Fibroblast of skin of back (primary cell): ENCODE measurements around the gene KCNMA1.

Experiments
- DNase-seq: peaks from one replicate; pipeline ENCODE4 v3.0.0-alpha.2; 2013

KCNMA1 gene

DNA sequence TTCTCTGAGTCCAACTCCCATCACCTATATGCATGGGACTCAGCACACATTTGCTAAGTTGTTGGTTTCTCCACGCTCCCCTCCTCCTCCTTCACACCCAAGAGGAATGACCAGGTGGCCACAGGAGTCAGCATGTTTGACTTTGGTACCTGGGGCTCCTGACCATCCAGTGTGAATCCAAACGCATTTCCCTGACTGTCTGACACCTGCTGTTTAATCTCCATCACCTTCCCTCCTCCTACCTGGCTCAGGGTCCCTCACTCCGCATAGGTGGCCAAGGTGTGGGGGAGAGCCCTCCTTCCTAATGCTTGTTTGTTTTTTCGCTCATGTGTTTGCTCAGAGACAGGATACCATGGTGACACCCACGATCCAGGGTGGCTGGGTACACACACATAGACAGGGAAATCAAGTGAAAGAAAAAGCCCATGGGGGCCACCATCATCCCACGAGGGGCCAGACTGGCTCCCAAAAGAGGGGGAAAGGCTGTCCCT, 194.9 kb downstream of the KCNMA1 start:
- no peak for DNase-seq

DNA sequence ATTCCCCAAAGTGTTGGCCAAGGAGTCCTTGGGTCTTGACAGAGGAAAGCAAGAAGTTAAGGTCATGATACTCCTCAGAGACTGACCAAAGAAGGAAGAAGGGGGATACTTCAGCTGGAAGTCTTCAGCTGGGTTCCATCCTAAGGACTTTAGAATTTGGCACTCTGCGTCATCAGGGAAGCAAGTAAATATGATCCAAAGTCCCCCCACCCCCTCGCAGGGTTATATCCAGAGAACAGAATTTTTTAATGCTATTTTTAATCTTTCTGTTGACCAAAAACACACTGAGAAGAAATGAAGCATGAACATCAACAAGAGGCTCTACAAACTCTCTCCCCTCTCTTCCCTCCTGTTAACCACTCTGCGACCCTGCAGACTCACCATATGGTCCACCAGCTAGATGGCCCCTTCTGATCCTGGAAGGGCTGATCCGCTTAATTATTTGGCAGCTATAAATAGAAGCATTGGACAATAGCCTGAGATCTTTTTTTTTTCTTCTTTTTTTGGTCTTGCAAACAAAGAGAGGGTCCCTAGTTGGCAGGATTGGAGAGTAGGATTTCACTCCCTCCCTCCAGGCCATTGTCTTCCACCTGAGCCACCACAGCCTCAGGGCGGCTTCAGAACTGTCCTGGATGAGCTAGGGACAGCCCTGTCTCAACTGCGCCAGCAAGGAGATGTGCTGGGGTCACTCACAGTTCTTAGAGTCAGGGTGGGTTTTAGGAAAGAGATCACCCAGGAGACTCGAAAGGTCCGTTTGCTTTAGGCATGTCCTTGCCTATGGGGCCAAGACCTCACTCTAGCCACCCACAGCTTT, 196.0 kb downstream of the KCNMA1 start:
- no peak for DNase-seq

DNA sequence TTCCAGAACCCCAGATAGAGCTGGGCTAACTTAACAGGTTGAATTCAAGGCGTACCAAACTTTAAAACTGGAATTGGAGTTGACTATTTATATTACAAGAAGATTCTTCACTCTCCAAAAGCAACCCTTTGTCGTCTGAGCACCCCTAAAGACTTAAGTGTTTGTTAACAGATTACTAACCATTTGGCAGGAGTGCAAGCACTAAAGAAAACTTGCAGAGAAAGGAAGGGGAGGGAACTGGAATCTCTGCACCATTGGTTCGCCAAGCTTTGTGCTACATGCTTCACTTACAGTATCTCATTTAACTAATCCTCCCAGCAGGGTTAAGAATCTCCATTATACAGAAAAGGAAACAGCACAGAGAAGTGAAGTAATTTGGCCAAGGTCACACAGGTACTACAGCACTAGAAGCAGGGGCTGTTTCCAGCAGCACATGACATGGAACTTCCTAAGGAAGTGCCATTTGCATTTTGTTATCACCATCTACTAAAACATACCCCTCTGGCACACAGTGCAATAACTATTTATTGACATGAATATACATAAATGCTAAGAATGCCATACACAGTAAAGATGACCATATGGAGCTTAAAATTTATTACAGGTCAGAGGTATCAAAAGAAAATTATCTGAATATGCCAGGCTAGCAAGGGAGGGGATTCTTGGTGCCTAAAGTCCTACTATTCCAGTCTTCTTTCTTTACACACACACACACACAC, 201.2 kb downstream of the KCNMA1 start:
- no peak for DNase-seq

DNA sequence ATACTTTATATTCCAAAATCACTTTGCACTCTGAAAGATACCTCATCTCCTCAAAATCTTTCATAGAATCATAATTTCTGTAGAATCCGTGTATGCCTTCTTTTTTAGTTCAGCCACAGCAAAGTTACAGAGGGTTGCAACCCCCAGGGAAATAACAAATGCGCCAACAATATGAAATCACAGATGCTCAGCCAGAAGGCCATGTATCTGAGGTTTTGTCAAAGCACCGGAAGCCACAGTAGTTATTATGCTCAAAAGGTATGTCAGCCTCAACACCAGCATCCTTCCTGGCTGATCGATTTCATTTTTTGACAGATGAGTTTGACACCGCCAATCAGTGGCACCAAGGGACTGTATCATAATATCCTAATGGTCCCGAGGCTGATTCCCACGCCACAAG, 204.1 kb downstream of the KCNMA1 start:
- no peak for DNase-seq

DNA sequence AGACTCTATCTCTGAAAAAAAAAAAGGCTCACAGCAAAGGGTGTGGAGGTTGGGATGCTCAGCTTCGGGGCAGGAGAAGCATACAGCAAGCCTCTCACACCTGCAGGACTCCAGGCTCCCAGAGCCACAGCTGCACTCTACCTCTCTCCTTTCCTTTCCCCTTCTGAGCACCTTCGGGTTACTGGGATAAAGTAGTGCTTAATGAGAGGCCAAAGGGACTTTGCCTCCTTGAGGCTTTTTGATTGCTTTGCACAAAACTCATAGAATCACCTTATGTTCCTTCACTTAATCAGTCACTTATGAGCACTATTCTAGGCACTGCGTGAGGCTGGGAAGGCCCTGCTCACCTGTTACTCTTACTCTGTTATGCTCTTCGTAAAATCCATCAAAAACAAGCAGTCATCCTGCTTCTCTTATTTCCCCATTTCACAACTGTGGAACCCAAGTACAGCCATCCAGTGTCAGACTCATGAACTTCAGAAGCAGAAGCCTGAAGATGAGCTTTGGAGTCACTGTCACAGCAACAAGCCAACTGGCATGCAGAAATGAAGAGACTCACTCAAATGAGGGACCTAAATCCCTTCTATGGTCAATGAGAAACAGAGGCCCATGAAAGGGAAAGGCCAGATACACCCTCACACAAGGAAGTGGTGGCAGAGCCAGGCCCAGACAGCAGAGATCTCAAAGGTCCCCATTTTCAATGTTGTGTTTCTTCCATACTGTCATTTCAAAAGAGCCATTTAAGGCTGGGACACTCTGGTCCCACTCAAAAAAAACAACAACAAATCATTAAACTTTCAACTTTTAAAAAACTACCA, 205.4 kb downstream of the KCNMA1 start:
- DNase-seq: no peak

DNA sequence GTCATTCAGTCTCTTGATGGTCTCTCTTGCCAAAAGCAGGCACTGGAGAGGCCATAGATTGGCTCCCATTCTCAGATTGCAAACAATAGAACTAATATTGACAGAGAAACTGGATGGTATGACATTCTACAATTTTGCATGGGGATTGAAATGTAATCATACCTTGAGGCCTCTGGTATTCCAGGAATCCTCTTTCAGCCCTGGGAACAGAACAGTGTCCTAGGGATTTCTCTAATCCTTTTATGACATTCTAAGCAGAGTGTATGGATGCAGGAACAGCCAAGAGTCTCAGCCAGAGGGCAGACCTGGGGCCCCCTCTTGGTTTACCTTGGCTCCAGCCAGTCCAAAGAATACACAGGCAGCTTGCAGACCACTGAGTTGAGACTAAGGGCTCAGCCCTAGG, 206.4 kb downstream of the KCNMA1 start:
- DNase-seq: peak; percentile 51

DNA sequence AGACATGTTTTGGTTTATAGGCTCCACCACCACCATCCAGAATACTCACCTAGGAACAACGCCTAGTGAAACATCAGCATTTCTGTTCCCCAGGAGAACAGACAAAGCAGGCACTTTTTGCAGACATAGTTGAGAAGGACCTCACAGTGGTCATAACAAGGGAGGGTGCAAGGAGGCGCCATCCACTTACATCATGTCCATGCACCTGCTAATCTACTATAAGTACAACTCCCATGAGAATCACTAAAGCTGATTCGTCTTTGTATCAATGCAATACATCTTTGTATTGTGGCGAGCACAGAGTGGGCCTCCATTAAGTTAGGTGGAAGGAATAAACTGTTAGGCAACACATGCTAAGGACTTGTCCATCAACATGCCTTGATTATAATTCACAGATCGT, 207.1 kb downstream of the KCNMA1 start:
- no peak for DNase-seq

DNA sequence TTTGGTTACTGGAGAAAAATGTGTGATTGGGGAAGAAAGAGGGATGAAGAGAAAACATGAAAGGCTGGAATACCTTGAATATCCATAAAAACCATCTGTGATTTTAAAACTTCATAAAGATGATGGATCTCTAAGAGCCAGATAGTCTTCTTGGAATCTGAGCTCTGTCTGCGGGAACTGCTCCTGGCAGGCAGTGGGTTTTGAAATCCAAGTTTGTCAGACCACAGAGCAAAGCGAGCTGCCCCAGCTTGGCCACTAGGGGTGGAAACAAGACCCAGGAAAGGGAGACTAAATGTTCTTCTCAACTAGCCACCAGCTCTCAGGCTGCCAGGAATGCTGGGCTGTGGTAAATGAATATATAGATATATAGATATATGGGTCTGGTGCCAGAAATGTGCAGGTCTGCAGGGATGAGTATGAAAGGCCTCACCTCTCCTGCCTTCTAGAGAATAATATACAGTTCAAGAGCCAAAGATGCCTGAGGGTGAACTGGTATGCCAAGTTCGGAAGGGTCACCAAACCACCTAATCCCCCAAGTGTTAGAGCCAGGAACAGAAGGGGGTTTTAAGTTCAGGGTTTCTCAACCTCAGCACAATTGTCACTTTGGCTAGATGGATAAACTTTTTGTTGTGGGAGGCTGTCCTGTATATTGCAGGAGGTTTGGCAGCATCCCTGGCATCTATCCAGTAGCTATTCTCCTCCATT, 208.8 kb downstream of the KCNMA1 start:
- peak; percentile 70 for DNase-seq

DNA sequence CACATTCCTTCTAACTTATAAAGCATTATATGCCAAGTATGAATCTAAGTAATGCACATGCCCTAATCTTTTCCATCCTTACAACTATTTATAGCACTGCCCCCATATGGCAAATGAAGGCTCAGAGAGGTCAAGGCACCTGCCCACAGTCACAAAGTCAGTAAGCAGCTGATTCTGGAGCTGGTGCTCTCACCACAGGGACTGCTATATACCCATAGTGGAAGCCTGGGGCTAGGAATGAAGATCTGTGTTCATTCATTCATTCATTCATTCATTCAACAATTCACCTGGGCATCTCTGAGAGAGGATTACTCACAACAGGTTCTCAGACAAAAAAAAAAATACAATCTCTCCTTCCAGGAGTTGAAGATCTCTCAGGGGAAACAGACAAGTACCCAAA, 213.4 kb downstream of the KCNMA1 start:
- no peak for DNase-seq

DNA sequence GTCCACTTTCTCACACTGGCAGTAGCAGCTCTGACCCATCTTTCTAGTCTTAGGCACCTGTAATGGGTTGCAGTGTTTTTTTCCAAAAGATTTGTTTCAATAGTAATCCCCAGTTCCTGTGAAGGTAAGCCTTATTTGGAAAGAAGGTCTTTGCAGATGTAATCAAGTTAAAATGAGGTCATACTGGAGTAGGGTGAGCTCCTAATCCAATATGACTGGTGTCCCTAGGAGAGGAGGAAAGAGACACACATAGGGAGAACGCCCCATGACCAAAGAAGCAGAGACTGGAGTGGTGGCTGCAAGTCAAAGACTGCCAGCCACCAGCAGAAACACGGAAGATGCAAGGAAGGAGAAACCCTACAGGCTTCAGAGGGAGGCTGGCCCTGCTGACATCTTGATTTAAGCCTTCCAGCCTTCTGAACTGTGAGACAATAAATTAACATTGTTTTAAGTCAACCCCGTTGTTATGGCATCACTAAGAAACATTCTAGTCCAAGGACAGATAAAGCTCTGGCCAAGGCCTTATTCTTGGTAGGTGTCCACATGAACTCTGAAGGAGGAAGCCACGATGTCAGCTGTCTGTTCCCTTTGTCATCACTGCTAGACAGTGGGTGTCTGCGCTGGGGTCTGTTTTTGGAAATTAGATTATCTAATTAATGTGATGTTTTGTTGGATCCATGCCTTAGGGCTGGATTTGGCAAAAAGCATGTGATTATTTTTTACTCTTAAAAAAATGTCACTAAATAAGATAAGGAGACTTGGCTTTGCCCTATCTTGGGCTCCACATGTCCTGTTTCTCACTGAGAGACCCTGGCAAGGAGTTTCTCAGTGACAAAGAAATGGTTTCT, 214.9 kb downstream of the KCNMA1 start:
- peak; percentile 36 for DNase-seq

DNA sequence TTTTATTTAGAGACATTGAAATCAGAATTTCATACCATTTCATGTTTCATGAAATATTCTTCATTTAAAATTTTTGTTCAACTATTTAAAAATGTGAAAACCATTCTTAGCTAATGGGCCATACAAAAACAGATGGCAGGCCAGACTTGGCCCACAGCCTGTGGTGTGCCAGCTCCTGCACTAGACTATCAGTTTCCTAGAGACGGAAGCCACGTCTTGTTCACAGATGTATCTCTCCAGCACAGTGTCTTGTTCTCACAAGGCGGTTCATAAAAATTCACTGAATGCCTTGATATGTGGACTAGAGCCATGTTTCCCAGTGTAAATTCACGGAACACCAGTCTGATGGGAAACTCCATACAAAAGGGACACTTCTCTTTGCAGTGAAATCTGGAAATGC, 216.0 kb downstream of the KCNMA1 start:
- no peak for DNase-seq

DNA sequence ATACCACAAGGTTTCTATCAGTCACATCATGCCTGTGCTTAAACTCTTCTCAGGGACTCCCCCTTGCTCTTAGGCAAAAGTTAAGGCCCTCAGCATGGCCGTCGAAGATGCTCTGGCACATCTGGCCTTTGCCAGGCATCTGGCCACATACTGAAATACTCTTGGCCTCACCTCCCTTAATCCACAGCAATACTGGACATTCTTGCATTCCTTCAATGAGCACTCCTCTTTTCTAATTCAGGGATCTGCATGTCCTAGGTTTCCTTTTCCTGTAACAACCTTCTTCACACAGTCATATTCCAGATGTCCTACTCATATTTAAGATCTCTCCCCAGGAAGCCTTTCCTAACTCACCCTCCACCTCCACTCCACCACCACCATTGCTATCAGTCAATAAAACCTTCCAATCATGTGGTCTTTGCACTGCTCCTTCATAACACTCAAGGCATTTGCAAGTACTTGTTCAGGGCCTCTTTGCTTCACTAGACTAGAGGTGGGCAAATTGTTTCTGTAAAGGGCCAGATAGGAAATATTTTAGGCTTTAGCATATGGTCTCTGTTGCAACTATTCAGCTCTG, 216.6 kb downstream of the KCNMA1 start:
- no peak for DNase-seq

DNA sequence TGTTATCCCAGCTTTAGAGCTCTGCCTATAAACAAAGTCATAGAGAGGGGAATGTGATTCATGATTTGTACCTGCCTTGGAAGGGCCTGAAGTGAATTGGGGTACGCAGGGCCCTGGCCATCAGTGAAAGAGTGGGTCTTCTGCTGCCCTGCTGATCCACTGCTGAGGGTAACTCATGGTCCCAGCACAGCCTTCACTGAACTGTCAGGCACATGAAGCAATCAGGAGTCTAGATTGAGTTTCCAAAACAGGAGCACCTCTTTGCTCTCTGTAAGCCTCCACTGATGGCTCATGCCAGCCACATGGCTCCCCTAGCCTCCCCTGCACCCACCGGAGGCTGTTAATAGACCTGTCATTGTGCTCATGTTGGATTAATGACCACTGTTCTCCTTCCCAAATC, 217.6 kb downstream of the KCNMA1 start:
- DNase-seq: no peak

DNA sequence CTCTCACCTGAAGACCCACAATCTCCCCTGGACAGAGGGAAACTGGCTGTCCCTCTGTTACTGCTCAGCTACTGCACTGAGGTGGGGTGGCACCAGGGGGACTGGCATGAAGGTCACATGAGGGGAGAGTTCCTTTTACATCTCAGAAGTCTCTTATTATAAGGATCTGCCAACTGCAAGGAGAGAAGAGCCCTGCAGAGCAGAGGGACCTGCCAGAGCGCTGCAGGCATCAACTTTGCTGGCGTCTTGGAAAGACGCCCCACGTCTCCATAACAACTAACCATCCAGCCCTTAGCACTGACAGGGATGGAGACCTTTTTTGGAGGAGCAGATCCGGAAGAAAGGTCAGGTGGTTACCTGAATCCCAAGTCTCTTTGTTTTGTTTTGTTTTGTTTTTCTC, 218.6 kb downstream of the KCNMA1 start:
- DNase-seq: no peak

DNA sequence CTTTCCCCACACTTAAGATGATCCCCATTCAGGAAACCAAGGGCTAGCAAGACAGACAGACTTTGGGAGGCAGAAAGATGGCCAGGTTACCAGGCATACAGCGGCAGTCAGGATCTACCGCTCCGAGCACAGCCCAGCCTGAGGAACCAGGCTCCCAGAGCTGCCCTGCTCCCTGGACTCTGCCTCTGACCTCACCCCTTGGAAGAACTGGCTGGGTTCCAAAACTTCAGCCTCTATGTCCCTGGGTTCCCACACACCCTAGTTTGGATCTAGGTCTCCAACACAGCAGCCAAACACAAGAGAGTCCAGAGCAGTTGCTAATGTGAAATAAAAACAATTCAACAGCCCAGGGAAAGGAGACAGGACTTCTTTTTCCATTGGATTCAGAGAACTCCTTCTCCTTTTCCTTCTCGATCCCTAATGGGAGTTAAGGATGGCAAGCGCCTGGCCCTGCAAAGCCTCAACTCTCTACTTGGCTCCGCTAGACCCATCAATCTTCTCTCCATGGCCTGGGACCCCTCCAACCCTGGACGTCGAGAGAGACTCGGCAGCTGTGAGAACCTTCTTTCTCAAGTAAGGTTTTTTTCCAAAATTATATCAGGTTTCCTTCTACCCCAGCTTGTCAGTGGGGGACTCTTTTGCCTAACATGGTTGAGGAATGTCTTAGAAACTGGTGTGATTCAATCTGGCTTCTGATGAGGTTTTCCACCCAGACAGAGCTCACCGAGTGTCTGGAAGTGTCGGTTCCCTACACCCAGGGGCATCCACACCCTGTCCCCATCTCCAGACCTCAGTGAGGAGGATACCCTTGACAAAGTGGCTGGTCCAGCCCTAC, 219.6 kb downstream of the KCNMA1 start:
- peak; percentile 78 for DNase-seq

DNA sequence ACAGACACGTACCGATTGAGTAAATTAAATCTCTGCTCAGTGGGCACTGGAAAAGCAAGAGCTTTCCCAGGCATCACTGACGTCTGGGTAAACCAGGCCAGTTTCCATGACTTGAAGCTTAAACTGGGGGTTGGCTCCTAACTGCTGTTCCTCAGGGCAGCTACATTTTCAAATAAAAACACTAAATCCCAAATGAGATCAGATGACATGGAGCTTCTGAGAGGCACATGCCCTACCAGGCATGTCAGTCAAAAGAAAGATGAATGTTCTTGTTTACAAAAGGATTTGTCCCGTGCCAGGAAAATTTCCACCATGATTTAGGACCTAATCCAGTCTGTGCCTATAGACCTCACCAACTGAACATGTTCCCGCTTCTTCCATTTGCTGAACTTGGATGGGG, 220.2 kb downstream of the KCNMA1 start:
- DNase-seq: peak; percentile 18

DNA sequence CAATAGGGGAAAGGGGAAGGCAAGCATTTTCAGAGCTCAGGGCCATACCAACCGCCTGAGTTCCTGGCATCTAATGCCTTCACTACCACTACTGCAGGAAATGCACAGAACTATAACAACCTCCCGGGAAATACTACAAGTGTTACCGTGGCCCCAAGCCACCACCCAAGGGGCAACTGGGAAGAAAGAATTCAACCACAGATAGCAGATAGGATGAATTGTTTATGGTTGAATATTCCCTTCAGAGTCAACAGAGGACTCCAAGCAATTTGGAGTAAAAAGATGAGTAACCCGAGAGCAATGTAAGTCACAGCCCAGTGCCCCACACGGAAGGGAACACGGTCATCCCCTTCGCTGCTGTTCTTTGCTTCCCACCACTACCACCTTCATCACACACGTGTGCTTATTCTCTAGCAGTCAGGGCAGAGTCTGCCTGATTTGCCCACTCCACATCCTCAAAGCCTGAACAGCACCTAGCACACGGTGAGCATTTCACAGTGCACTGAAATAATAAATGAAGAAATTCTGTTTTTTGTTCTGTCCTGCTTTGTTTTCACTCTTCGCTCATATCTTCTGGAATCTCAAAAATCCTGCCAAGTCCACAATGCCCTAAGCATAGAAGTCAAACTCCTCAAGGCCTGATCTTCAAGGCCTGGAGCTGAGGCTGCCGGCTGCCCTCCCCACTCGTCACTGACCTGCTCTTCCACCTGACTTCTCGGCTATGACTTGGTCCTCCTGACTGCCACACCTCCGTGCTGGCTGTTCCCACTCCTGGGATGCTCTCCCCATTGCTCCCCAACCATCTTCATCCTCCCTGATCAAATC, 221.1 kb downstream of the KCNMA1 start:
- DNase-seq: peak; percentile 99

DNA sequence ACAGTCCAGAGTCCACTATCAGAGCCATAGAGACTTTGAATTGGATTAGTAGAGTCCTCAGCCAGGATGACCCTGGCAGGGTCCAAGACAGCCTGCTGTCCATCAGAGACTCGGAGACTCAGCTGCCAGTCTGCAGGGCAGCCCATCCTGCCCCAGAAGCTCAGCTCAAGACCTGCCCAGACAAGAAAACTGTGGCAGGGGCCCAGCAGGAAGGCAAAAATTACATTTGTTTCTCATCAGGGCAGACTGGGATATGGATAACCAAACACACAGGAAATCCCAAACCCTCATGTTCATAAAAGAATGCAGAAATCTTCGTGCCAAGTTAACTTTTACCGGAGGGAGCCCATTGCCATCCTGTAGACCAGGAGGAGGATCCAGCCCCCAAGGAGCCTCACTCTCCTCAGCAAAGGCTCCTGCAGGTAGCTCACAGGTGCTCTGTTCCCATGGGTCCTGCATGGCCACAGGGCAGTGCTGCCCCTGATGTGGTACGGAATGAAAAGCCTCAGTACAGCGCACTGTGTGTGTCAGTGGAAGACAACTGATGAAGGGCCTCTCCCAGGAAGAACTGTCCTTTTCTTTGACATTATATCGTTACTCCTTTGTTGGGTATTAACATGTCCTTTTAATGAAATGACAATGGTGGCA, 222.2 kb downstream of the KCNMA1 start:
- peak; percentile 68 for DNase-seq

DNA sequence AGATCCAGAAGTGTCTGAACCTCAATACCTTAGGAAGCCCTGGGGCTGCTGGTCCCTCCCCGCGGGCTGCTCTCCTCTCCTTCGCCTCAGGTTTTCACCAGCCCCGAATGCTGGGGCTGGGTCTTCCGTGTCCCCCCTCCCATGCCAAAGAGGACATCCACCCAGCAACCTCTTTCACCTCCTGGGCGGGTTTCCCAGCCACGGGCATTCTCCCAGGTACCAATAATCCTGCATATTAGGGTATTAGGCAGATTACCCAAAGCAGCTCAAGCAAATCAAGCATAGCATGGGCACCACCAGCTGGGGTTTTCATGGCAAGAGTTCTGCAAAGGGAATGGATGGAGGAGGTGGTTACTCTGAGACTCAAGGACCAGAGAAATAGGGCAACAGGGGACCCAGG, 224.4 kb downstream of the KCNMA1 start:
- DNase-seq: no peak
